BE2C (cell line): ENCODE results near the gene UBE2E2.

Source experiments
- DNase-seq: peaks from one replicate; pipeline ENCODE4 v3.0.0-alpha.2; 2020
- H3K27me3 ChIP-seq: fragments of 250-450 bp; sonication (Bioruptor Pico); 2 replicates; pipeline ENCODE4 v1.5.1; 2020; ENCODE audit warnings: mild to moderate bottlenecking
- H3K36me3 ChIP-seq: fragments of 250-450 bp; sonication (Bioruptor Pico); 2 replicates; pipeline ENCODE4 v1.5.1; 2020; ENCODE audit warnings: mild to moderate bottlenecking
- H3K4me1 ChIP-seq: fragments of 250-450 bp; sonication (Bioruptor Pico); 2 replicates; pipeline ENCODE4 v1.5.1; 2020
- H3K4me3 ChIP-seq: 2 replicates; pipeline ENCODE4 v1.5.1; 2011; ENCODE audit warnings: low read depth, low read length
- H3K9me3 ChIP-seq: fragments of 250-450 bp; sonication (Bioruptor Pico); 2 replicates; pipeline ENCODE4 v1.5.1; 2020
- TF ChIP-seq, protein P1 (sequence below): IDR thresholded peaks from 2 replicates; pipeline ENCODE4 v1.5.1; 2012; ENCODE audit warnings: mild to moderate bottlenecking, low read depth, low read length

Gene UBE2E2

GRCh38 chr3:23244324-23245041, 41.4 kb downstream of the UBE2E2 start:
- Histone ChIP-seq H3K27me3 (no peaks in the 10 kb centered on the region), H3K9me3 (no peaks in the 10 kb centered on the region), H3K36me3 (no peaks in the 10 kb centered on the region), H3K4me1 (no peaks in the 10 kb centered on the region), H3K4me3 (no peak overlapping the region)
- DNase-seq, result no peak
- TF ChIP-seq, protein P1, sequence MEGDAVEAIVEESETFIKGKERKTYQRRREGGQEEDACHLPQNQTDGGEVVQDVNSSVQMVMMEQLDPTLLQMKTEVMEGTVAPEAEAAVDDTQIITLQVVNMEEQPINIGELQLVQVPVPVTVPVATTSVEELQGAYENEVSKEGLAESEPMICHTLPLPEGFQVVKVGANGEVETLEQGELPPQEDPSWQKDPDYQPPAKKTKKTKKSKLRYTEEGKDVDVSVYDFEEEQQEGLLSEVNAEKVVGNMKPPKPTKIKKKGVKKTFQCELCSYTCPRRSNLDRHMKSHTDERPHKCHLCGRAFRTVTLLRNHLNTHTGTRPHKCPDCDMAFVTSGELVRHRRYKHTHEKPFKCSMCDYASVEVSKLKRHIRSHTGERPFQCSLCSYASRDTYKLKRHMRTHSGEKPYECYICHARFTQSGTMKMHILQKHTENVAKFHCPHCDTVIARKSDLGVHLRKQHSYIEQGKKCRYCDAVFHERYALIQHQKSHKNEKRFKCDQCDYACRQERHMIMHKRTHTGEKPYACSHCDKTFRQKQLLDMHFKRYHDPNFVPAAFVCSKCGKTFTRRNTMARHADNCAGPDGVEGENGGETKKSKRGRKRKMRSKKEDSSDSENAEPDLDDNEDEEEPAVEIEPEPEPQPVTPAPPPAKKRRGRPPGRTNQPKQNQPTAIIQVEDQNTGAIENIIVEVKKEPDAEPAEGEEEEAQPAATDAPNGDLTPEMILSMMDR, result no peak

DNA sequence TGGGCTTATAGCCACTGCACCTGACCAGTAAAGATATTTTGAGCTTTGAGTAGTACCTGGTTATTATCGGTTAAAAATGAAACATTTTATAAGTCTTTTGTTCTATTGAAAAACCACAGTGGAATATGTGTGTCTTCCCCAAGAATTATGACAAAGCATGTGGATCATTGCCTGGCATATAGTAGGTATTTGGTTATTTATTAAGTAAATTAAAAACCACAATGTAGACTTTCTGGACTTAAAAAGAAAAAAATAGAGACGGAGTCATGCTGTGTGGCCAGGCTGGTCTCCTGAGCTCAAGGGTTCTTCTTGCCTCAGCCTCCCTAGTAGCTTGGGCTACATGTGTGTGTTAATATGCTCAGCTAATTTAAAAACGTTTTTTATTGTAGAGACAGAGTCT, 43.5 kb downstream of the UBE2E2 start:
- Histone ChIP-seq H3K4me1 (no peaks in the 10 kb centered on the region), H3K9me3 (no peaks in the 10 kb centered on the region), H3K4me3 (no peak overlapping the region), H3K27me3 (no peaks in the 10 kb centered on the region), H3K36me3 (no peaks in the 10 kb centered on the region)
- no peak for DNase-seq
- TF ChIP-seq, protein P1, result no peak

GRCh38 chr3:23248594-23249131, 45.5 kb downstream of the UBE2E2 start:
- TF ChIP-seq, protein P1, result no peak
- Histone ChIP-seq H3K36me3 (no peaks in the 10 kb centered on the region), H3K4me1 (no peaks in the 10 kb centered on the region), H3K27me3 (no peaks in the 10 kb centered on the region), H3K4me3 (no peak overlapping the region), H3K9me3 (no peaks in the 10 kb centered on the region)
- no peak for DNase-seq

DNA sequence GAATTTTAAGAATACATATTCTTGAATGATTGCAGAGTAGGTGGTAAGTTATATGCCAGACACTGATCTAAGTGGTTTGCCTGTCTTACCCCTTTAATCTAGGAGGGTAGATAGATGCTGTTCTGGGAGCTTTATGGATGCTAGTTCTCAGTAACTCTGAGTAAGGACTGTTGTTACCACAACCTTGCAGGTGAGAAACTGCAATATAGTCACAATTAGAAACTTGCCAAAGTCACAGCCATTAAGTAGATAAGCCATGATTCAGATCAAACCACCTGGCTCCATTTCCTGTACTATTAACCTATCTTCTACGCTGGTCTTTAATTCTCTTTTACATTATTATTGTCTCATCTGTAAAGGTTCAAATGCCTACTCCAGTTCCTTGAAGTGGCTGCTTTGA, 46.8 kb downstream of the UBE2E2 start:
- TF ChIP-seq, protein P1, result no peak
- no peaks in the 10 kb centered on the region for H3K27me3 ChIP-seq
- no peaks in the 10 kb centered on the region for H3K4me1 ChIP-seq
- no peak overlapping the region for H3K4me3 ChIP-seq
- no peaks in the 10 kb centered on the region for H3K9me3 ChIP-seq
- no peak for DNase-seq
- H3K36me3 ChIP-seq, result no peaks in the 10 kb centered on the region

GRCh38 chr3:23252122-23252521, 49.0 kb downstream of the UBE2E2 start:
- H3K4me3 ChIP-seq, result no peak overlapping the region
- no peaks in the 10 kb centered on the region for H3K9me3 ChIP-seq
- no peaks in the 10 kb centered on the region for H3K4me1 ChIP-seq
- no peaks in the 10 kb centered on the region for H3K27me3 ChIP-seq
- no peak for DNase-seq
- H3K36me3 ChIP-seq, result no peaks in the 10 kb centered on the region
- TF ChIP-seq, protein P1, result no peak

DNA sequence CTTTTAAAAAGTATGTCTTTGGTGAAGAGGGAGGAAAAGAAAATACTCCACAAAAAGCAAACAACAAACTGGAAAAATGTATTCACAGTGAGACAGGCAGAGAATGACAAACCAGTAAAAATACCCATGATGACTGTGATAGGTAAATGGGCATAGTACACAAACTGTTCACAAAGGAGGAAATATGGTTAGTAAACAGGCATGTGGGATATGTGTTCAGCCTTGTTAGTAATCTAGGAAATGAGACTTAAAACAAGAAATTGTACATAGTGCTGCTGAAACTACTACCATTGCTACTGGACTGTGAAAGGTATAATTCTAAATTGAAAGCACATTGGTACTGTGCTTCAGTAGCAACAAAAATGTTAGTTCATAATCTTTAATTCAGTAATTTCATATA, 50.1 kb downstream of the UBE2E2 start:
- TF ChIP-seq, protein P1, result no peak
- no peak for DNase-seq
- Histone ChIP-seq H3K4me1 (no peaks in the 10 kb centered on the region), H3K27me3 (no peaks in the 10 kb centered on the region), H3K9me3 (no peaks in the 10 kb centered on the region), H3K4me3 (no peak overlapping the region), H3K36me3 (no peaks in the 10 kb centered on the region)
